GM10266 (cell line): ENCODE data around the gene NFKBIL1.
A peak's percentile ranks its signal among the peaks of the same experiment; 100 is the strongest.

Experiments
- DNase-seq: peaks from one replicate; pipeline ENCODE4 v3.0.0; 2012; ENCODE audit errors: extremely low spot score
- CTCF ChIP-seq: IDR thresholded peaks from 2 replicates; pipeline ENCODE4 v1.5.1; 2012; ENCODE audit warnings: mild to moderate bottlenecking, low read depth; ENCODE audit not compliant: control insufficient read depth, insufficient read depth; ENCODE audit errors: missing control alignments

Gene NFKBIL1

GRCh38 chr6:31567531-31568370, 20.3 kb downstream of the NFKBIL1 start:
- no peak for DNase-seq
- TF ChIP-seq CTCF, result no peak

- DNase-seq, result peak; percentile 67
- no peak for TF ChIP-seq CTCF
Observed at GRCh38 chr6:31568537-31568961, 21.1 kb downstream of the NFKBIL1 start.

- no peak for DNase-seq
- TF ChIP-seq CTCF, result no peak
Observed at GRCh38 chr6:31569861-31570536, 22.6 kb downstream of the NFKBIL1 start.

- DNase-seq, result no peak
- TF ChIP-seq CTCF, result no peak
Observed at GRCh38 chr6:31572041-31572911, 24.9 kb downstream of the NFKBIL1 start, which contains the start of gene LTA. LTA (plus strand) TSS chr6:31572289; CDS start chr6:31572743, 454 bp downstream.

- TF ChIP-seq CTCF, result no peak
- no peak for DNase-seq
Observed at GRCh38 chr6:31573239-31574105, 26.1 kb downstream of the NFKBIL1 start.
